HEK293 (cell line): ENCODE data around the gene EBF4.
"Not testable (repeated sequence)": the region's sequence is repeated elsewhere in the genome, so short reads cannot be mapped to it uniquely, and the experiment has no call there.

Experiments used
- CTCF ChIA-PET: fragments of 350-600 bp; formaldehyde crosslinking; extraction: SDS; loops from one replicate; lab custom pipeline; 2021; ENCODE audit warnings: antibody characterized with exemption; lab: Yijun Ruan, JAX
- POLR2A ChIA-PET: fragments of 300-600 bp; formaldehyde crosslinking; extraction: SDS; loops from one replicate; lab custom pipeline; 2020; ENCODE audit warnings: antibody characterized with exemption, inconsistent platforms; lab: Yijun Ruan, JAX
- H3K27ac ChIP-seq: fragments of 200-500 bp; sonication (Bioruptor generic); 2 replicates; pipeline ENCODE4 v1.5.1; 2014; ENCODE audit warnings: low read depth, low read length, control low read depth, inconsistent platforms; ENCODE audit errors: extremely low read depth
- H3K36me3 ChIP-seq, 2 experiments: fragments of 200-500 bp in 1 of 2; sonication (Bioruptor generic) in 1 of 2; 1 replicate in 1 of 2; 2 replicates in 1 of 2; pipeline ENCODE4 v1.5.1; 2014 to 2017; ENCODE audit warnings: inconsistent platforms in 2 of 2, low read length in 2 of 2; ENCODE audit not compliant: control insufficient read depth in 2 of 2, insufficient read depth in 1 of 2
- H3K4me1 ChIP-seq: fragments of 200-500 bp; sonication (Bioruptor generic); 2 replicates; pipeline ENCODE4 v1.5.1; 2014; ENCODE audit warnings: mild to moderate bottlenecking, low read length, inconsistent platforms; ENCODE audit not compliant: control insufficient read depth, insufficient read depth
- H3K4me3 ChIP-seq: 2 replicates; pipeline ENCODE4 v1.5.1; 2011; ENCODE audit warnings: low read depth, mild to moderate bottlenecking, control low read depth, low read length, moderate library complexity
- H3K9me3 ChIP-seq: fragments of 200-500 bp; sonication (Bioruptor generic); 2 replicates; pipeline ENCODE4 v1.5.1; 2014; ENCODE audit warnings: low read depth, low read length, inconsistent platforms; ENCODE audit not compliant: control insufficient read depth, insufficient read depth
- GLIS1 ChIP-seq: fragments of 450-650 bp; formaldehyde crosslinking; IDR thresholded peaks from 2 replicates; pipeline ENCODE4 v1.5.1; 2016; ENCODE audit warnings: missing biosample characterization, missing genetic modification characterization
- HOXD13 ChIP-seq: sonication (generic); formaldehyde crosslinking; IDR thresholded peaks from 2 replicates; pipeline ENCODE4 v1.8.0; 2022; ENCODE audit warnings: missing genetic modification reagents, borderline replicate concordance
- YY1 ChIP-seq: fragments of 450-650 bp; formaldehyde crosslinking; IDR thresholded peaks from 2 replicates; pipeline ENCODE4 v1.5.1; 2018; ENCODE audit warnings: missing biosample characterization, missing genetic modification characterization
- ZIC2 ChIP-seq: fragments of 450-650 bp; formaldehyde crosslinking; IDR thresholded peaks from 2 replicates; pipeline ENCODE4 v1.5.1; 2016; ENCODE audit warnings: missing biosample characterization, missing genetic modification characterization
- ZNF112 ChIP-seq: fragments of 450-650 bp; formaldehyde crosslinking; IDR thresholded peaks from 2 replicates; pipeline ENCODE4 v1.5.0; 2017; ENCODE audit warnings: missing biosample characterization, missing genetic modification characterization
- ZNF133 ChIP-seq: fragments of 450-650 bp; formaldehyde crosslinking; IDR thresholded peaks from 2 replicates; pipeline ENCODE4 v1.5.1; 2016; ENCODE audit warnings: missing biosample characterization, missing genetic modification characterization
- ZNF146 ChIP-seq: fragments of 450-650 bp; formaldehyde crosslinking; IDR thresholded peaks from 2 replicates; pipeline ENCODE4 v1.5.1; 2016; ENCODE audit warnings: missing biosample characterization, missing genetic modification characterization
- ZNF23 ChIP-seq: fragments of 450-650 bp; formaldehyde crosslinking; IDR thresholded peaks from 2 replicates; pipeline ENCODE4 v1.5.1; 2016; ENCODE audit warnings: missing biosample characterization, missing genetic modification characterization, borderline replicate concordance
- ZNF248 ChIP-seq: fragments of 450-650 bp; formaldehyde crosslinking; IDR thresholded peaks from 2 replicates; pipeline ENCODE4 v1.5.1; 2017; ENCODE audit warnings: missing biosample characterization, missing genetic modification characterization
- ZNF623 ChIP-seq: fragments of 450-650 bp; formaldehyde crosslinking; IDR thresholded peaks from 2 replicates; pipeline ENCODE4 v1.5.1; 2016; ENCODE audit warnings: missing biosample characterization, missing genetic modification characterization
- ZNF626 ChIP-seq: fragments of 450-650 bp; sonication (Bioruptor Pico); formaldehyde crosslinking; IDR thresholded peaks from 2 replicates; pipeline ENCODE4 v1.5.1; 2018; ENCODE audit warnings: missing biosample characterization, missing genetic modification characterization, inconsistent platforms
- ZNF660 ChIP-seq: fragments of 450-650 bp; IDR thresholded peaks from 2 replicates; pipeline ENCODE4 v1.5.1; 2018; ENCODE audit warnings: missing biosample characterization, mild to moderate bottlenecking, missing genetic modification characterization
- ZNF830 ChIP-seq: fragments of 450-650 bp; IDR thresholded peaks from 2 replicates; pipeline ENCODE4 v1.5.0; 2018; ENCODE audit warnings: missing biosample characterization, missing genetic modification characterization, low read depth, mild to moderate bottlenecking, moderate library complexity
- TF ChIP-seq, protein P1 (sequence below): IDR thresholded peaks from 2 replicates; pipeline ENCODE4 v1.6.1; 2011; ENCODE audit warnings: mild to moderate bottlenecking, low read depth, low read length, borderline replicate concordance
- TF ChIP-seq, protein P2 (sequence below): fragments of 450-650 bp; formaldehyde crosslinking; IDR thresholded peaks from 2 replicates; pipeline ENCODE4 v1.5.1; 2016; ENCODE audit warnings: missing biosample characterization, missing genetic modification characterization
- TF ChIP-seq, protein P3 (sequence below): fragments of 450-650 bp; formaldehyde crosslinking; IDR thresholded peaks from 2 replicates; pipeline ENCODE4 v1.5.1; 2016; ENCODE audit warnings: missing biosample characterization, missing genetic modification characterization

The EBF4 gene

DNA sequence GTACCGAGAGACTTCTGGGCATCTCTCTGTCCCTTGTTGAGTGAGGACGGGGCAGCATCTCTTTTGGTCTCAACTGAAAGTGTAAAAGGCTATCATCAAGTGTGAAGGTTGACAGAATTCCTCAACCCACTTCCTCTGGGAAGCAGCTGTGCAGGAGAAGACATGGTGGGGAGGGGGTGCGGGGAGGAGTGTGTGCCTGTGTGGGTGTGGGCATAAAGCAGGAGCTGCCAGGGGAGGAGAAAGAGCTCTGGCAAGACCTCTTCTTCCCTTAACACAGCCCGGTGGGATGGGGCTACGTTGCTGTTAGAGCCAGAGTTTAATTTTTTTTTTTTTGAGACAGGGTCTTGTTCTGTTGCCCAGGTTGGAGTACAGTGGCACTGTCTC lies 76.0 kb downstream of the EBF4 start (continued):
- TF ChIP-seq ZNF248 = no peak
- no peak for TF ChIP-seq ZNF146
- TF ChIP-seq ZNF626 (tag by site-specific recombination) = no peak

DNA sequence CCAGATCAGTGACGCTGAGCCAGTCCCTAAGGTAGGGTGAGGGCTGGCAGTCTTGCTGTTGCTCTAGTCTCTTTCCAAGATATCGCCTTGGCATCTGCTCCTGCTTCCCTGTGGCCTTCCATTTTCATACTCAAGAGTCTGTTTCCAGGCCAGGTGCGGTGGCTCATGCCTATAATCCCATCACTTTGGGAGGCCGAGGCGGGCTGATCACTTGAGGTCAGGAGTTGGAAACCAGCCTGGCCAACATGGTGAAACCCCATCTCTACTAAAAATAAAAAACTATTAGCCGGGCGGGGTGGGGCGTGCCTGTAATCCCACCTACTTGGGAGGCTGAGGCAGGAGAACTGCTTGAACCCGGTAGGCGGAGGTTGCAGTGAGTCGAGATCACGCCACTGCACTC lies 77.5 kb downstream of the EBF4 start:
- H3K4me3 ChIP-seq, H3K4me1 ChIP-seq, POLR2A ChIA-PET, H3K9me3 ChIP-seq, H3K36me3 ChIP-seq, H3K27ac ChIP-seq: not testable (repeated sequence)
- CTCF ChIA-PET = interaction anchor here (0.6 to 0.9 kb wide), 2 partner anchors 14 to 30 kb away, joined by 3 read pairs; partner anchors contain the start of gene CPXM1

DNA sequence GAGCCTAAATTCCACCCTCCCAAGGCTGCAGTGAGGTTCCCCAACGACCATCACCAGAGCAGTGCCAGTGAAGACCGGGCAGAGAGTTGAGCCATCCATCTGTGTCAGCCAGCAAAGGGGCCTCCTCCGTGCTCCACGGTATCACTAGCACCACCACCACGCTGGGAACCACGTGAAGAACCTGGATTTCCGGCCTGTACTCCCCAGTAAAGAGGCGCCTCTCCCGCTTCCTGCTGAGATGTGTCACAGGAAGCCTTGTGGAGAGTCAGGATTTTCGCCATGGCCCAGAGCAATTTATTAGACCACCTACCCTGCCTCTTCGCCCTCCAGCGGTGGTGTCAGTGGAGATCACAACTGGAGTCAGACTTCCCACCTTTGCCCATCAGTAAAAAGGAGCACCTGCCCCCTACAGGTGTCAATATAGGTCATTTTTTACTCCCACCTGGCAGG lies 79.1 kb downstream of the EBF4 start:
- TF ChIP-seq HOXD13 (CRISPR knock-in tag) (no peak), ZIC2 (peak; percentile 99), ZNF660 (tag by site-specific recombination) (no peak)
- Histone ChIP-seq H3K36me3 (no peaks in the 10 kb centered on the region), H3K9me3 (no peaks in the 10 kb centered on the region), H3K4me1 (no peaks in the 10 kb centered on the region), H3K4me3 (no peak overlapping the region), H3K27ac (no peak overlapping the region)
- CTCF ChIA-PET = no interaction called here
- POLR2A ChIA-PET = no interaction called here

- no peak overlapping the region for H3K4me3 ChIP-seq
- H3K27ac ChIP-seq = no peak overlapping the region
- CTCF ChIA-PET = interaction anchor here (1.1 to 1.2 kb wide), 2 partner anchors 19 to 21 kb away, joined by 3 to 6 read pairs; no protein-coding TSS in a partner anchor
- POLR2A ChIA-PET = interaction anchor here (0.6 kb wide), 1 partner anchor 16 kb away, joined by 8 read pairs; no protein-coding TSS in a partner anchor
- TF ChIP-seq ZNF112 (no peak), ZNF623 (tag by site-specific recombination) (no peak), ZNF248 (no peak), GLIS1 (tag by site-specific recombination) (no peak), YY1 (no peak), ZNF133 (tag by site-specific recombination) (no peak), ZNF23 (no peak), ZNF830 (tag by site-specific recombination) (no peak), ZNF626 (tag by site-specific recombination) (no peak)
- TF ChIP-seq, protein P1, sequence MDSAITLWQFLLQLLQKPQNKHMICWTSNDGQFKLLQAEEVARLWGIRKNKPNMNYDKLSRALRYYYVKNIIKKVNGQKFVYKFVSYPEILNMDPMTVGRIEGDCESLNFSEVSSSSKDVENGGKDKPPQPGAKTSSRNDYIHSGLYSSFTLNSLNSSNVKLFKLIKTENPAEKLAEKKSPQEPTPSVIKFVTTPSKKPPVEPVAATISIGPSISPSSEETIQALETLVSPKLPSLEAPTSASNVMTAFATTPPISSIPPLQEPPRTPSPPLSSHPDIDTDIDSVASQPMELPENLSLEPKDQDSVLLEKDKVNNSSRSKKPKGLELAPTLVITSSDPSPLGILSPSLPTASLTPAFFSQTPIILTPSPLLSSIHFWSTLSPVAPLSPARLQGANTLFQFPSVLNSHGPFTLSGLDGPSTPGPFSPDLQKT = no peak
- TF ChIP-seq, protein P2, sequence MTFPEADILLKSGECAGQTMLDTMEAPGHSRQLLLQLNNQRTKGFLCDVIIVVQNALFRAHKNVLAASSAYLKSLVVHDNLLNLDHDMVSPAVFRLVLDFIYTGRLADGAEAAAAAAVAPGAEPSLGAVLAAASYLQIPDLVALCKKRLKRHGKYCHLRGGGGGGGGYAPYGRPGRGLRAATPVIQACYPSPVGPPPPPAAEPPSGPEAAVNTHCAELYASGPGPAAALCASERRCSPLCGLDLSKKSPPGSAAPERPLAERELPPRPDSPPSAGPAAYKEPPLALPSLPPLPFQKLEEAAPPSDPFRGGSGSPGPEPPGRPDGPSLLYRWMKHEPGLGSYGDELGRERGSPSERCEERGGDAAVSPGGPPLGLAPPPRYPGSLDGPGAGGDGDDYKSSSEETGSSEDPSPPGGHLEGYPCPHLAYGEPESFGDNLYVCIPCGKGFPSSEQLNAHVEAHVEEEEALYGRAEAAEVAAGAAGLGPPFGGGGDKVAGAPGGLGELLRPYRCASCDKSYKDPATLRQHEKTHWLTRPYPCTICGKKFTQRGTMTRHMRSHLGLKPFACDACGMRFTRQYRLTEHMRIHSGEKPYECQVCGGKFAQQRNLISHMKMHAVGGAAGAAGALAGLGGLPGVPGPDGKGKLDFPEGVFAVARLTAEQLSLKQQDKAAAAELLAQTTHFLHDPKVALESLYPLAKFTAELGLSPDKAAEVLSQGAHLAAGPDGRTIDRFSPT (tag by site-specific recombination) = no peak
- TF ChIP-seq, protein P3, sequence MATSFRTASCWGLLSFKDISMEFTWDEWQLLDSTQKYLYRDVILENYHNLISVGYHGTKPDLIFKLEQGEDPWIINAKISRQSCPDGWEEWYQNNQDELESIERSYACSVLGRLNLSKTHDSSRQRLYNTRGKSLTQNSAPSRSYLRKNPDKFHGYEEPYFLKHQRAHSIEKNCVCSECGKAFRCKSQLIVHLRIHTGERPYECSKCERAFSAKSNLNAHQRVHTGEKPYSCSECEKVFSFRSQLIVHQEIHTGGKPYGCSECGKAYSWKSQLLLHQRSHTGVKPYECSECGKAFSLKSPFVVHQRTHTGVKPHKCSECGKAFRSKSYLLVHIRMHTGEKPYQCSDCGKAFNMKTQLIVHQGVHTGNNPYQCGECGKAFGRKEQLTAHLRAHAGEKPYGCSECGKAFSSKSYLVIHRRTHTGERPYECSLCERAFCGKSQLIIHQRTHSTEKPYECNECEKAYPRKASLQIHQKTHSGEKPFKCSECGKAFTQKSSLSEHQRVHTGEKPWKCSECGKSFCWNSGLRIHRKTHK (tag by site-specific recombination) = no peak
- H3K4me1 ChIP-seq = no peaks in the 10 kb centered on the region
- no peaks in the 10 kb centered on the region for H3K36me3 ChIP-seq
- no peaks in the 10 kb centered on the region for H3K9me3 ChIP-seq
Measured at GRCh38 chr20:2773812-2774211, 81.2 kb downstream of the EBF4 start.
